Nucleus accumbens (tissue), 56 donors: Measurements from ENCODE around the gene FSCN2.
A peak's percentile ranks its signal among the peaks of the same experiment; 100 is the strongest.
"Not testable (repeated sequence)": the region's sequence is repeated elsewhere in the genome, so short reads cannot be mapped to it uniquely, and the experiment has no call there.

ENCODE experiments used
- DNase-seq, 56 donors: peaks; one replicate each; lab custom pipeline; 2025; lab: John Stamatoyannopoulos, UW

The FSCN2 gene

GRCh38 chr17:81570964-81571363, 42.8 kb downstream of the FSCN2 start:
- peak in 2 of 56 donors; percentile 9 to 17 for DNase-seq

- no peak for DNase-seq
Observed at GRCh38 chr17:81572563-81573168, 44.5 kb downstream of the FSCN2 start.

- DNase-seq, result no peak
Observed at GRCh38 chr17:81573794-81574642, 45.8 kb downstream of the FSCN2 start.

- no peak for DNase-seq
Observed at GRCh38 chr17:81574643-81574956, 46.4 kb downstream of the FSCN2 start.

- no peak for DNase-seq
Observed at GRCh38 chr17:81575836-81576235, 47.7 kb downstream of the FSCN2 start.

- no peak for DNase-seq
Observed at GRCh38 chr17:81576621-81577277, 48.6 kb downstream of the FSCN2 start.

GRCh38 chr17:81577278-81578000, 49.3 kb downstream of the FSCN2 start:
- no peak for DNase-seq

GRCh38 chr17:81578038-81578441, 49.9 kb downstream of the FSCN2 start:
- no peak for DNase-seq

GRCh38 chr17:81578561-81579225, 50.5 kb downstream of the FSCN2 start:
- DNase-seq, result peak in 6 of 56 donors; percentile 7 to 42 (median 20)

- no peak for DNase-seq
Observed at GRCh38 chr17:81579298-81579697, 51.1 kb downstream of the FSCN2 start.

GRCh38 chr17:81579821-81580321, 51.7 kb downstream of the FSCN2 start:
- peak in 3 of 56 donors; percentile 22 to 51 (median 37) for DNase-seq

- DNase-seq, result no peak
Observed at GRCh38 chr17:81580481-81580880, 52.3 kb downstream of the FSCN2 start.

GRCh38 chr17:81581758-81582157, 53.6 kb downstream of the FSCN2 start:
- DNase-seq, result no peak

GRCh38 chr17:81582341-81582740, 54.2 kb downstream of the FSCN2 start:
- no peak for DNase-seq

GRCh38 chr17:81582749-81583148, 54.6 kb downstream of the FSCN2 start:
- peak in 4 of 56 donors; percentile 13 to 25 (median 19) for DNase-seq

GRCh38 chr17:81583589-81584342, 55.6 kb downstream of the FSCN2 start:
- no peak for DNase-seq

GRCh38 chr17:81584771-81585170, 56.6 kb downstream of the FSCN2 start:
- not testable (repeated sequence) for DNase-seq

GRCh38 chr17:81586096-81586495, 57.9 kb downstream of the FSCN2 start:
- no peak for DNase-seq
